ENCODE measurements around the gene DICER1. TPM values are rescaled to one million over a fixed set of nuclear protein-coding genes. Genes with fewer than 3 reads are reported as not detected.

DICER1 gene
- total RNA-seq, 4 donors from 2014 or later: 43.9 to 72.2 (median 58.4) TPM

DNA sequence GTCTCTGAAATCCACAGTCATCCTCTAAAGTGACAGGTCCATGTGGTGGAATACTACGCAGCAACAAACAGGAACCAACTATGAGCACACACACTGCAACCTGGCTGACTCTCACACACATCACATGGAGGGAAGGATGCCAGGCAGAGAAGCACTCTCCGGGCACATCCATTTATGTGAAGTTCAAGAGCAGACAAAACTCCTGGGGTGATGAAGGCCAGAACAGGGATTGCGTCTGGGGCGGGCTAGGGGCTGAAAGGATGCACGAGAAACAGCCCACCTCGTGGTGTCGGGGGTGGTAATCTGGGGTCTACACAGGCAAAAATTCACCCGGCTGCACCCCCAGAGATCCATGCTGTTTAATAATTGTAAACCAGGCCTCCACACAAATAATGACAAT lies 100.2 kb downstream of the DICER1 start:
- H3K36me3 ChIP-seq: no peaks in the 10 kb centered on the region
- DNase-seq (ENCODE audit: extremely low spot score): no peak
- WGBS: 78% methylated on average over 8 of the region's 8 CpGs
- H3K27ac ChIP-seq (replicated peaks in 1 of 4): no peak overlapping the region
- intact Hi-C loops (cut with DNase I): no loop called here
- TF ChIP-seq POLR2AphosphoS5 (IDR thresholded peaks at IDR 0.05): no peak
- no peaks in the 10 kb centered on the region for H3K27me3 ChIP-seq
- H3K9me3 ChIP-seq: no peaks in the 10 kb centered on the region
- H3K4me3 ChIP-seq: no peak overlapping the region
- H3K4me1 ChIP-seq: no peaks in the 10 kb centered on the region

DNA sequence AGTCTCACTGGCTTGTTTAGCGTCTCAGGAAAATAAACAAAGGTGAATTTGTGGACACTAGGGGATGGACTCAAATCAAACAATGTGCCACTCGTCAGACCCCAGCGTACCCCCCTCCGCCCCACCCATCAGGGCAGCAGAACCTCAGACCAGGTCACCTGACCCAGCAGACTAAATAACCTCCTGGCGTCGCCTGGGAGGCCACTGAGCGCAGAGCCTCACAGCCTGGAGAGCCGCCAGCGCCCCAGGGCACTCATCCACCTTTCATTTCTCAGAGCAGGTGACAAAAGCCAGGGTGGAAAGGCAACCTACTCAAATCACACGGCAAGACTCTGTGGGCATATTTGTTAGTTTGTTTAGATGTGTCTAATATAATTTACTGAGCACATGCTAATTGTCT lies 100.9 kb downstream of the DICER1 start:
- WGBS: 68% methylated on average over 7 of the region's 10 CpGs
- TF ChIP-seq POLR2AphosphoS5 (IDR thresholded peaks at IDR 0.05): no peak
- no peak for TF ChIP-seq EP300 (IDR thresholded peaks at IDR 0.05)
- no peak for TF ChIP-seq POLR2A (IDR thresholded peaks at IDR 0.05; ENCODE audit: low read depth)
- TF ChIP-seq CTCF (IDR thresholded peaks at IDR 0.05): no peak

DNA sequence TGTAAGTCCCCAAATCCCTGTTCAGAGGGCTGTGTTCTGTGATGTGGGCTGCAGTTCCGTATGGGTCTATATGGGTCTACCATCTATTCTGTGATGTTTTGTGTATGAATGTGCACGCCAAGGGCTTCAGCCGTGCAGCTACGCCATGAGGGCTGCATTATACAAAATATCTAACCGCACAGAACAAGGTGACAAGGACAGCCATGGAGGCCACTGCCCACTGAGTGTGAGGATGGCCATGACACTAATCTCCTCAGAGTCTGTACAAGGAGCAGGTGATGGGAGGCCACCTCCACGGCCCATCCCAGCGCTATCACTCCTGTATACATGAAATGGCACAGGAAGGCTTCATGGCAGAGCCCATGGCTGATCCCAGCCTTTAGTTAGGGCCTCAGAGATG lies 102.0 kb downstream of the DICER1 start:
- DNase-seq (ENCODE audit: extremely low spot score): no peak
- H3K9me3 ChIP-seq: no peaks in the 10 kb centered on the region
- H3K27ac ChIP-seq (replicated peaks in 1 of 4): no peak overlapping the region
- no peaks in the 10 kb centered on the region for H3K4me1 ChIP-seq
- TF ChIP-seq POLR2AphosphoS5 (IDR thresholded peaks at IDR 0.05): no peak
- no peak for TF ChIP-seq POLR2A (IDR thresholded peaks at IDR 0.05; ENCODE audit: low read depth)
- no peak for TF ChIP-seq EP300 (IDR thresholded peaks at IDR 0.05)
- TF ChIP-seq CTCF (IDR thresholded peaks at IDR 0.05): no peak
- H3K36me3 ChIP-seq: no peaks in the 10 kb centered on the region
- WGBS: 90% methylated on average over 4 of the region's 7 CpGs
- H3K27me3 ChIP-seq: no peaks in the 10 kb centered on the region
- intact Hi-C loops (cut with DNase I): no loop called here
- no peak overlapping the region for H3K4me3 ChIP-seq

More for the DNA sequence above, 100.9 kb downstream of the DICER1 start:
- H3K27me3 ChIP-seq: no peaks in the 10 kb centered on the region
- no peak overlapping the region for H3K4me3 ChIP-seq
- DNase-seq (ENCODE audit: extremely low spot score): no peak
- intact Hi-C loops (cut with DNase I): no loop called here
- no peaks in the 10 kb centered on the region for H3K9me3 ChIP-seq
- no peaks in the 10 kb centered on the region for H3K36me3 ChIP-seq
- H3K27ac ChIP-seq (replicated peaks in 1 of 4): no peak overlapping the region
- no peaks in the 10 kb centered on the region for H3K4me1 ChIP-seq

DNA sequence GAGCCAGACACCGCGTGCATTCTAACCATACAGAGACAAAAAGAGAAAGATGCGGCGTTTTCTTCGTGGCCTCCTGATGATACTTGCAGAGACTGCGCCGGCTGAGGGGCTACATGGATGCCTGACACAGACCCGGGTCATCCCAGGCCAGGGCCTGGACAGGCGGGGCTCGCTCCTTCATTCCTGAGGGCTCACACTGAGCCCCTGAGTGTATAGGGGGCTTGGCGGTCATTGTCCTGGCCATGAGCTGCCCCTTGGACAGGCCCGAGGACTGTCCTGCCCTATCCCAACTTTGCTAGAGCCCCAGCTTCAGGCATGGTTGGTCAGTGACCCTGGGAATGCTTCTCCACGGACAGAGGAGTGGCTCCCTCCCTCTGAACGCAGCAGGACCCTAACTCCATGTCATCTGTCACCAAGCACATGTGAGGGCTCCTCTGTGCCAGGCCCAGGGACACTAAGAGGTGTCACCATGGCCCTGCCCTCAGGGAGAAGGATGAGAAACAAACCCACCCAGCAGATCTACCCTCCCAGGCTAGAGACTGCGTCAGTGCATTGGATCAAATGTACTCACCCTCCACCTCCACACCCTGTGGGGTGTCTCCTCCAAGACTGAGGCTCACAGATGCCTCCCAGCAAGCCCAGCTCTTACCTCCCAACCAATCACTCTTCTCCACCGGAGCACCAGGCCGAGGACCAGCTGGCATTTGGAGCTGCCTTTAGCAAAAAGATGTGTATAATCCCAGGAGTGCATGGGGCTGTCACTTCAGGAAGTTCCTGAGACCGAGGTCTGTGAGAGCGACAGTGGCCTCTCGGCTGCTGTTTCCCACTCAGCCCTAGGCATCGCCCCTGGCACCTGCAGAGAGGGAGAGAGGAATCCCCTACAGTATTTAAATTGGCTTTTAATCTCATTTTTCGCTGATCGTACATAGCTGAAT lies 102.7 kb downstream of the DICER1 start:
- Histone ChIP-seq H3K4me1 (no peaks in the 10 kb centered on the region), H3K27me3 (no peaks in the 10 kb centered on the region), H3K27ac (replicated peaks in 1 of 4) (no peak overlapping the region), H3K9me3 (no peaks in the 10 kb centered on the region), H3K4me3 (no peak overlapping the region), H3K36me3 (no peaks in the 10 kb centered on the region)
- WGBS: 87% methylated on average over 22 of the region's 23 CpGs
- TF ChIP-seq CTCF (IDR thresholded peaks at IDR 0.05) (no peak), POLR2A (IDR thresholded peaks at IDR 0.05; ENCODE audit: low read depth) (no peak), POLR2AphosphoS5 (IDR thresholded peaks at IDR 0.05) (no peak), EP300 (IDR thresholded peaks at IDR 0.05) (no peak)
- intact Hi-C loops (cut with DNase I): no loop called here
- no peak for DNase-seq (ENCODE audit: extremely low spot score)

- no peaks in the 10 kb centered on the region for H3K9me3 ChIP-seq
- DNase-seq (ENCODE audit: extremely low spot score): no peak
- WGBS: 78% methylated on average over 12 of the region's 14 CpGs
Observed at GRCh38 chr14:95052016-95052585, 105.2 kb downstream of the DICER1 start.

More at GRCh38 chr14:95052016-95052585, 105.2 kb downstream of the DICER1 start:
- Histone ChIP-seq H3K27me3 (no peaks in the 10 kb centered on the region), H3K36me3 (no peaks in the 10 kb centered on the region), H3K4me3 (no peak overlapping the region), H3K4me1 (peaks cover 0 to 6% (median 3%) of the 10 kb centered on the region in 4 donors), H3K27ac (replicated peaks in 1 of 4) (no peak overlapping the region)
- TF ChIP-seq CTCF (IDR thresholded peaks at IDR 0.05): no peak
- no peak for TF ChIP-seq POLR2AphosphoS5 (IDR thresholded peaks at IDR 0.05)
- no peak for TF ChIP-seq POLR2A (IDR thresholded peaks at IDR 0.05; ENCODE audit: low read depth)
- TF ChIP-seq EP300 (IDR thresholded peaks at IDR 0.05): no peak
- intact Hi-C loops (cut with DNase I): no loop called here

Data from esophagus muscularis mucosa (tissue), 4 donors.